Testis (tissue), 2 donors: ENCODE results near the gene NIPBL.

ENCODE experiments used
- POLR2A ChIP-seq: fragments of 450-650 bp; IDR thresholded peaks from one replicate; pipeline ENCODE4 v1.6.1; 2017; ENCODE audit warnings: antibody characterized with exemption, mild to moderate bottlenecking, moderate library complexity
- TF ChIP-seq, protein P1 (sequence below), 3 experiments: fragments of 450-650 bp in 2 of 3; fragments of 200-600 bp in 1 of 3; sonication (generic) in 1 of 3; IDR thresholded peaks; one replicate each; pipeline ENCODE4 v1.5.1; 2016 to 2019; ENCODE audit warnings: antibody characterized with exemption in 3 of 3, mild to moderate bottlenecking in 2 of 3, moderate library complexity in 1 of 3

DNA sequence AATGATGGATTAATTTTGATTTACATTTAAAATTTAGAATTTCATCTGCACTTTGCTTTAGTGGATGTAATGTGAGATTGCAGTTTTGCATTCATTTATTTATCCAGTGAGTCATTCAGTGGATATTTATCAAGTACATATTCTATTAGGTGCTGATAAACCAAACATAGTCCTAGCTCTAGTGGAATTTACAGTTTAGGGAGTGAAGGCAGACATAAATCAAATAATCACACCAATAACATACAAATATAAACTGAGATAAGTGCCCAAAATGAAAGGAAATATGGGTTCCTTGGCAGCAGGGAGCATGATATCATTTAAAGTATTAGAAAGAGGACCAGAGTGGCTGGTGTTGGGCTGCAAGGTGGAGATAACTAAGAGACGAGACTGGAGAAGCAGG lies 14.7 kb upstream of the NIPBL start:
- TF ChIP-seq, protein P1, sequence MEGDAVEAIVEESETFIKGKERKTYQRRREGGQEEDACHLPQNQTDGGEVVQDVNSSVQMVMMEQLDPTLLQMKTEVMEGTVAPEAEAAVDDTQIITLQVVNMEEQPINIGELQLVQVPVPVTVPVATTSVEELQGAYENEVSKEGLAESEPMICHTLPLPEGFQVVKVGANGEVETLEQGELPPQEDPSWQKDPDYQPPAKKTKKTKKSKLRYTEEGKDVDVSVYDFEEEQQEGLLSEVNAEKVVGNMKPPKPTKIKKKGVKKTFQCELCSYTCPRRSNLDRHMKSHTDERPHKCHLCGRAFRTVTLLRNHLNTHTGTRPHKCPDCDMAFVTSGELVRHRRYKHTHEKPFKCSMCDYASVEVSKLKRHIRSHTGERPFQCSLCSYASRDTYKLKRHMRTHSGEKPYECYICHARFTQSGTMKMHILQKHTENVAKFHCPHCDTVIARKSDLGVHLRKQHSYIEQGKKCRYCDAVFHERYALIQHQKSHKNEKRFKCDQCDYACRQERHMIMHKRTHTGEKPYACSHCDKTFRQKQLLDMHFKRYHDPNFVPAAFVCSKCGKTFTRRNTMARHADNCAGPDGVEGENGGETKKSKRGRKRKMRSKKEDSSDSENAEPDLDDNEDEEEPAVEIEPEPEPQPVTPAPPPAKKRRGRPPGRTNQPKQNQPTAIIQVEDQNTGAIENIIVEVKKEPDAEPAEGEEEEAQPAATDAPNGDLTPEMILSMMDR (IDR thresholded peaks at IDR 0.05): no peak
- no peak for TF ChIP-seq POLR2A
